ENCODE results near the gene PTGER3.

Gene PTGER3

DNA sequence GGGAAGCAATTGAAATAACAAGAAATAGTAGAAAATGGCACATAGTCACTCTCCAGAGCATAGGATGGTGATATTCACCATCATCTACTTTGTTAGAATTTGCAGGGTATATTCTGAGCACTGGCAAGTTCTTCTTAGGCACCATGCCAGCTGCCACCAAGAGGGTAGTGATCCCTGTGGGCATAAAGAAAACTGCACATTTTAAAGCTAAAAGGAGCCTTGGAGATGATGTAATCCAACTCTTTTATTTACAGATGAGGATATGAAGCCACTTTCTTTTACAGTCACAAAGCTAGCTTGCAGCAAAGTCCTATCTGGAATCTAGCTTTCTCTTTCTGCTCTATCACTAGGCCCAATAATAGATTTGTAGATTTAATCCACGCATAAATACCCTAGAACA is 69.0 kb downstream of the PTGER3 start:
- H3K27ac ChIP-seq (ENCODE audit: low read length), result no peak overlapping the region

DNA sequence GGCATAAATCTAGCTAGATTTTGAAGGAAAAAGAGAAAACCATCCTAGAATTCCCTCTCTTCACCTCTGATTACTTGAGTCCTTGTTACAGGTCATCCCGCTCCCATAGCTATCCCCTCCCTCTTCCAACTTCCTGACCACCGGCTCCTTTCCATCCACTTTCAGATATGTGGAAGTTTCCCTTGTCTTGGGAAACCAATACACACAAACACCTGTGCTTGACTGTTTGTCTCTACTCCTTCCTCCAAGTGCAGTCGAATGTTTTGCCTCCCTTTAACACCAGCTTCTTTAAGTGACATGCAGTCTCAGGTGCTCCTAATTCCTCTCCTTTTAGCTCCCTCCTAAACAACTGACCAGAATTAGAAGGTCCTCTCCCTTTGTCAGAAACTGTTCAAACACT is 70.0 kb downstream of the PTGER3 start:
- H3K36me3 ChIP-seq (ENCODE audit: control insufficient read depth in 1 of 2, insufficient read depth in 2 of 2, low read length in 2 of 2), result no peaks in the 10 kb centered on the region
- no peak overlapping the region for H3K4me3 ChIP-seq (ENCODE audit: low read depth in 1 of 2, low read length in 2 of 2)
- H3K27ac ChIP-seq (ENCODE audit: low read length), result no peak overlapping the region
- H3K4me1 ChIP-seq (ENCODE audit: control insufficient read depth in 1 of 2, insufficient read depth in 2 of 2, low read length in 2 of 2), result no peaks in the 10 kb centered on the region
- H3K9me3 ChIP-seq (ENCODE audit: control insufficient read depth in 1 of 2, low read length in 2 of 2), result no peaks in the 10 kb centered on the region
- no peaks in the 10 kb centered on the region for H3K27me3 ChIP-seq (ENCODE audit: low read depth, low read length)

More for the DNA sequence above, 69.0 kb downstream of the PTGER3 start:
- H3K9me3 ChIP-seq (ENCODE audit: control insufficient read depth in 1 of 2, low read length in 2 of 2), result no peaks in the 10 kb centered on the region
- no peak overlapping the region for H3K4me3 ChIP-seq (ENCODE audit: low read depth in 1 of 2, low read length in 2 of 2)
- H3K4me1 ChIP-seq (ENCODE audit: control insufficient read depth in 1 of 2, insufficient read depth in 2 of 2, low read length in 2 of 2), result no peaks in the 10 kb centered on the region
- H3K27me3 ChIP-seq (ENCODE audit: low read depth, low read length), result no peaks in the 10 kb centered on the region
- no peaks in the 10 kb centered on the region for H3K36me3 ChIP-seq (ENCODE audit: control insufficient read depth in 1 of 2, insufficient read depth in 2 of 2, low read length in 2 of 2)

DNA sequence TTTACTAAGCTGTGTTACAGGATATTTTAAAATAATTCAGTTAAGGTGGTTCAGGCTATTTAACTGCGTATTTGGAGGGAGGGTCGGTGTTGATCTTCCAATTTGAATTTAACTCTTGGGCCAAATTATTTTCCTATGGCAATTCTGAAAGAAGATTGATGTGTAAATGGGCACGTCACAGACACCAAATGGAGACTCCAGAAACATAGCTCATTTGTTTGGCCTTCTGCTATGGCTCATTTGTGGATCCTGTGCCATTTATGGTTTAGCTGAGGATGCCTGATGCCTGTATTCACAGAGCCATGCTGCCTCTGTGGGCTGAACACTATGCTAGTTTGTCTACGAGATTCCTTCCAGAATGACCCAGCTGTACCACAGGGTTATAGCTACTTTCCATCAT is 70.6 kb downstream of the PTGER3 start:
- no peak overlapping the region for H3K4me3 ChIP-seq (ENCODE audit: low read depth in 1 of 2, low read length in 2 of 2)
- no peaks in the 10 kb centered on the region for H3K36me3 ChIP-seq (ENCODE audit: control insufficient read depth in 1 of 2, insufficient read depth in 2 of 2, low read length in 2 of 2)
- no peaks in the 10 kb centered on the region for H3K27me3 ChIP-seq (ENCODE audit: low read depth, low read length)
- H3K9me3 ChIP-seq (ENCODE audit: control insufficient read depth in 1 of 2, low read length in 2 of 2), result no peaks in the 10 kb centered on the region
- H3K27ac ChIP-seq (ENCODE audit: low read length), result no peak overlapping the region
- H3K4me1 ChIP-seq (ENCODE audit: control insufficient read depth in 1 of 2, insufficient read depth in 2 of 2, low read length in 2 of 2), result no peaks in the 10 kb centered on the region

DNA sequence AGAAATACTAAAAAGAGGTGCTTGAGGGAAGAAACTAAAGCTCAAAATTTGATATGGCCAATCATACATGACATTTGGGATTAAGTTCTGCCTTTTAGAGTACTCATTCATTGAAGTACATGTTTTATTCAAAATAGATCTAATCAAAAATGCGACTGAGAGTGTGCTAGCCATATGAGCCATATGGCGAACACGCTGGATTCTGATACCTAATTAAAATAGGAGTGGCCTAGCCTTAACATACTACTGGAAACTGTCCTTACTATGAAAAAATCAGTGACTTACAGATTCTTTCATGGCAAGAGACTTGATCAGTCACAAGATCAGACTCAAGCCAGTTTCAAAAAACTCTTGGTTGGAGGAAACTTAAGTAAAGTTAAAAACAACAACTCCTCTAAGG is 73.9 kb downstream of the PTGER3 start:
- no peaks in the 10 kb centered on the region for H3K36me3 ChIP-seq (ENCODE audit: control insufficient read depth in 1 of 2, insufficient read depth in 2 of 2, low read length in 2 of 2)
- no peak overlapping the region for H3K4me3 ChIP-seq (ENCODE audit: low read depth in 1 of 2, low read length in 2 of 2)
- H3K27ac ChIP-seq (ENCODE audit: low read length), result no peak overlapping the region
- no peaks in the 10 kb centered on the region for H3K27me3 ChIP-seq (ENCODE audit: low read depth, low read length)
- no peaks in the 10 kb centered on the region for H3K9me3 ChIP-seq (ENCODE audit: control insufficient read depth in 1 of 2, low read length in 2 of 2)
- H3K4me1 ChIP-seq (ENCODE audit: control insufficient read depth in 1 of 2, insufficient read depth in 2 of 2, low read length in 2 of 2), result no peaks in the 10 kb centered on the region

DNA sequence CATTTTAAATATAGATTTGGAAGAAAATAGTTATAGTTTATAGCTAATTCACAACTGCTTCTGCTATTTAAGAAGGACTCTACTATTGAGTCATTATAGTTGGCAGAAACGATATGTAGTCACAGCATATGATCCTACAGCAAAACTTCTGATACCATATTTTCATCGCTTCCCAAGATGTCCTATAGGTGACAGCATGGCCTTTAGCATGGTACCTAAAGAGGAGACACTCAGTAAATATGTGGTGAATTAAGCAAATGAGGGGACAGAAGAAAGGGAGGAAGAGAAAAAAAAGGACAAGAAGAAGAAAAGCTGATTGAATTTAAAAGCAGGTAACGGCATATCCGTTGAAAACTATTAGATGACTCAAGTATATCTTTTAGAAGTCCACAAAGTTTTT is 77.2 kb downstream of the PTGER3 start:
- H3K4me1 ChIP-seq (ENCODE audit: control insufficient read depth in 1 of 2, insufficient read depth in 2 of 2, low read length in 2 of 2), result no peaks in the 10 kb centered on the region
- no peaks in the 10 kb centered on the region for H3K36me3 ChIP-seq (ENCODE audit: control insufficient read depth in 1 of 2, insufficient read depth in 2 of 2, low read length in 2 of 2)

DNA sequence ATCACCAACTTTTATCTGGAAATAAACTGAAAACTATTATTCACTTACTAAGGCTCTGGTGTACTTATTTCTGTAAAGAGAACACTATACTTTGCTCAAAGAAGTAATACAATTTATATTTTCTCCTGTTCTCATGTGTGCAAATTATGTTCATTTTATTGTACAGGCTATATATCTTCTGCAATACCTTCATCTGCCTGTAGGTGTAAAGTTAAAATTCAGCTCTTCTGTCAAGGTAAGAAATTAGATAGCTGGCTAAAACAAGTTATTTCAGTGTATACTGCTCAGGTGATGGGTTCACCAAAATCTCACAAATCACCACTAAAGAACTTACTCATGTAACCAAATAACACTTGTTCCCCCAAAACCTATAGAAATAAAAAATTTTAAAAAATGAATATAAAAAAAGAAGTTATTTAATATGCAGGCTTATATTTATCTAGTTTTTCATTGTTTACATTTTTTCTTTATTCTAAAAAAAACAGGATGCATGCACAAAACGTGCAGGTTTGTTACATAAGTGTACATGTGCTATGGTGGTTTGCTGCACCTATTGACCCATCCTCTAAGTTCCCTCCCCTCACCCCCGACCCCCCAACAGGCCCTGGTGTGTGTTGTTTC is 81.5 kb downstream of the PTGER3 start:
- Histone ChIP-seq H3K9me3 (ENCODE audit: control insufficient read depth in 1 of 2, low read length in 2 of 2) (no peaks in the 10 kb centered on the region), H3K36me3 (ENCODE audit: control insufficient read depth in 1 of 2, insufficient read depth in 2 of 2, low read length in 2 of 2) (no peaks in the 10 kb centered on the region), H3K4me1 (ENCODE audit: control insufficient read depth in 1 of 2, insufficient read depth in 2 of 2, low read length in 2 of 2) (no peaks in the 10 kb centered on the region), H3K4me3 (ENCODE audit: low read depth in 1 of 2, low read length in 2 of 2) (no peak overlapping the region), H3K27me3 (ENCODE audit: low read depth, low read length) (no peaks in the 10 kb centered on the region), H3K27ac (ENCODE audit: low read length) (no peak overlapping the region)

More for the DNA sequence above, 77.2 kb downstream of the PTGER3 start:
- no peak overlapping the region for H3K4me3 ChIP-seq (ENCODE audit: low read depth in 1 of 2, low read length in 2 of 2)
- no peaks in the 10 kb centered on the region for H3K27me3 ChIP-seq (ENCODE audit: low read depth, low read length)
- H3K27ac ChIP-seq (ENCODE audit: low read length), result no peak overlapping the region
- no peaks in the 10 kb centered on the region for H3K9me3 ChIP-seq (ENCODE audit: control insufficient read depth in 1 of 2, low read length in 2 of 2)

DNA sequence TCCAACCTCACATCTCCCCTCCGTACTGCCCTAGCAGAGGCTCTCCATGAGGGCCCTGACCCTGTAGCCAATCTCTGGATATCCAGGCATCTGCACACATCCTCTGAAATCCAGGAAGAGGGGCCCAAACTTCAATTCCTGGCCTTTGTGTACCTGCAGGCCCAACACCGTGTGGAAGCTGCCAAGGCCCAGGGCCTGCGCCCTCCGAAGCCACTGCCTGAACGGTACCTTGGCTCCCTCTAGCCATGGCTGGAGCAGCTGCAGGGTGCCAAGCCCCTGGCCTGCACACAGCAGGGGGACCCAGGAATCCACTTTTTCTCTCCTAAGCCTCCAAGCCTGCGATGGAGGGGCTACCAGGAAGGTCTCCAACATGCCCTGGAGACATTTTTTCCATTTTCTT is 84.2 kb downstream of the PTGER3 start:
- Histone ChIP-seq H3K27ac (ENCODE audit: low read length) (no peak overlapping the region), H3K4me3 (ENCODE audit: low read depth in 1 of 2, low read length in 2 of 2) (no peak overlapping the region)

DNA sequence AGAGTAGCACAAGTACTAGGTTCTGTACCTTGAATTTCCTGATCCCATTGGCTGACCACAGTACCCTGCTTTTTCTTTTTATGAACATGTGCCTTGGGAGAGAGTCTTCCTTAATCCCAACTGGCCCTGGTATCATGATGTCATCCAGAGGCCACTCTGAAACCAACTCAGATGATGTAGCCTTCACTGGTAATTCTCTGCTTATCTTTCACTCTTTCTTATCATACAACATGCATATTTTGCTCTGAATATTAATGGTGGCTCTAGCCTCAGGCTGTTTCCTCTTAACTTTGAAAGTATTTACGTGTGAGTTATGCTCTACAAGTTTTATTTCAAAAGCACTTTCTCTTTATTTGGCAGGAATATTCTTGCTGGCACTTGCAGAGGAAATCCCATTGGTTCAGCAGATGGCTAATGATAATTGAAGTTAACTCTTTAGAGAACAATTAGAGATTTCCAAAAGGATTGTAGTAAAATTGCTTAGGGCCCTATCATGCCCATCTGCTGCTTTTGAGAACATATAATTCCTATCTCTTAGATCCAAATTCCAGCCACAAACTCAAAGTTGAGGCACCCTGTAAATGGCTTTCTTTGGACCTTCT is 86.1 kb downstream of the PTGER3 start:
- Histone ChIP-seq H3K4me1 (ENCODE audit: control insufficient read depth in 1 of 2, insufficient read depth in 2 of 2, low read length in 2 of 2) (no peaks in the 10 kb centered on the region), H3K36me3 (ENCODE audit: control insufficient read depth in 1 of 2, insufficient read depth in 2 of 2, low read length in 2 of 2) (no peaks in the 10 kb centered on the region), H3K4me3 (ENCODE audit: low read depth in 1 of 2, low read length in 2 of 2) (no peak overlapping the region), H3K27ac (ENCODE audit: low read length) (no peak overlapping the region), H3K27me3 (ENCODE audit: low read depth, low read length) (no peaks in the 10 kb centered on the region), H3K9me3 (ENCODE audit: control insufficient read depth in 1 of 2, low read length in 2 of 2) (no peaks in the 10 kb centered on the region)

More for the DNA sequence above, 84.2 kb downstream of the PTGER3 start:
- H3K27me3 ChIP-seq (ENCODE audit: low read depth, low read length), result no peaks in the 10 kb centered on the region
- no peaks in the 10 kb centered on the region for H3K9me3 ChIP-seq (ENCODE audit: control insufficient read depth in 1 of 2, low read length in 2 of 2)
- H3K36me3 ChIP-seq (ENCODE audit: control insufficient read depth in 1 of 2, insufficient read depth in 2 of 2, low read length in 2 of 2), result no peaks in the 10 kb centered on the region
- no peaks in the 10 kb centered on the region for H3K4me1 ChIP-seq (ENCODE audit: control insufficient read depth in 1 of 2, insufficient read depth in 2 of 2, low read length in 2 of 2)

DNA sequence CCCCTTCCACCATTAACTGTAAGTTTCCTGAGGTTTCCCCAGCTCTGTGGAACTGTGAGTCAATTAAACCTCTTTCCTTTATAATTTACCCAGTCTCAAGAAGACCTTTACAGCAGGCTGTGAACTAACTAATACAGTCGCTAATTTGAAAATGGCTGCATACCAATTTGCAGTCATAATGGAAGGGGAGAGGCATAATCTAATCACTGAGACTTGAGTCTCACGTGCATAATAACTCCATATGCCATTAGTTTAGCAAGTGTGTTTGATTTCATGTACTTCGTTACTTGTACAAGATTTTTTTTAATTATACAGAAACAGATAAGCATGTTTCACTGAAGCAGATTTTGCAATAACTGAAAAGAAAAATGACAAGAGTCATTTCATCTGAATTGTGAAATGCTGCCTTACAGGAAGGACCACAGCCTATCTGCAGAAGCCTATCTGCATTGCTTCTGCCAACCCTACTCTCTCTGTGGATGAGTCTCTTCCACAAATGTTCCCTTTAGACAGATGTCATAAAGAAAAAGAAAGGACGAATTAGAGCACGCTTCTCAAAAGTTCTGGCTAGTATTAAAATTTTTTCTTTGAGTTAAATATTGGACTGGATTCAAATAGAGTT is 99.1 kb downstream of the PTGER3 start:
- H3K36me3 ChIP-seq (ENCODE audit: control insufficient read depth in 1 of 2, insufficient read depth in 2 of 2, low read length in 2 of 2), result no peaks in the 10 kb centered on the region
- no peak overlapping the region for H3K27ac ChIP-seq (ENCODE audit: low read length)
- no peaks in the 10 kb centered on the region for H3K27me3 ChIP-seq (ENCODE audit: low read depth, low read length)
- H3K4me1 ChIP-seq (ENCODE audit: control insufficient read depth in 1 of 2, insufficient read depth in 2 of 2, low read length in 2 of 2), result no peaks in the 10 kb centered on the region
- H3K4me3 ChIP-seq (ENCODE audit: low read depth in 1 of 2, low read length in 2 of 2), result no peak overlapping the region
- H3K9me3 ChIP-seq (ENCODE audit: control insufficient read depth in 1 of 2, low read length in 2 of 2), result no peaks in the 10 kb centered on the region

DNA sequence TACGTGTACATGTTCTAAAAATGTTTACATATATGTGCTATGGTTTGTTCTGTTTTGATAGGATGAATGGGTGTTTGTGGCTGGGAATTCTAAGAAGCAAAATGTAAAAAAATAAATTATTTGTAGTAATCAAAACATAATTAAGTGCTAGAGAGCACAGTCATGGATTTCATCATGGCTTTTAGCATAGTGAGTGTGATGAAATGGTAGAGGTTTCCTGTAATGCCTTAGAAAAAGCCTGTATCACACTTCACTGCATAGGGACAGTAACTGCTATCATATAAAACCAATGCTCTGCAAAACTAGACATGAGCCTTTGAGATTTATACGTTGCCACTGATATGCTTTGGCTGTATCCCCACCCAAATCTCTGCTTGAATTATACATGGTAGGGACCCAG is 99.8 kb downstream of the PTGER3 start:
- no peak overlapping the region for H3K27ac ChIP-seq (ENCODE audit: low read length)
- H3K9me3 ChIP-seq (ENCODE audit: control insufficient read depth in 1 of 2, low read length in 2 of 2), result no peaks in the 10 kb centered on the region
- H3K36me3 ChIP-seq (ENCODE audit: control insufficient read depth in 1 of 2, insufficient read depth in 2 of 2, low read length in 2 of 2), result no peaks in the 10 kb centered on the region
- H3K4me1 ChIP-seq (ENCODE audit: control insufficient read depth in 1 of 2, insufficient read depth in 2 of 2, low read length in 2 of 2), result no peaks in the 10 kb centered on the region
- no peak overlapping the region for H3K4me3 ChIP-seq (ENCODE audit: low read depth in 1 of 2, low read length in 2 of 2)
- H3K27me3 ChIP-seq (ENCODE audit: low read depth, low read length), result no peaks in the 10 kb centered on the region

DNA sequence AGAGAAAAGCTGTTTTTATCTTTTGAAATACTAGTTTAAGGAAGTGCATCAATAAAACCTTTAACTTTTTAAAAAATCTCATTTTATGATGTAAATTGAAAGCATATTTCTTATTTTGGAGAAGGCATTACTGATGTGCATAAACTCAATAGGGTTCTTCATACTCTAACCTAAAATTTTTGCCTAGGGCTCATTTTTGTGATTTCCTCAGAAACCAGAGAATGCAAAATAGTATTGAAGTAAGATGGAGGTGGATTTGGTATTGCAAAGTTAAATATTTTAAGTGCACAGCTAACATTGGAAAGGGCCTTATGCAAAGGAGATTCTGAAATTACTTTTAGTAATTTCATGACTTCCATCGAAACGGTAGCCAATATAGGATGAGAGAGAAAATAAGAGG is 101.9 kb downstream of the PTGER3 start:
- no peaks in the 10 kb centered on the region for H3K9me3 ChIP-seq (ENCODE audit: control insufficient read depth in 1 of 2, low read length in 2 of 2)
- H3K27ac ChIP-seq (ENCODE audit: low read length), result no peak overlapping the region
- H3K27me3 ChIP-seq (ENCODE audit: low read depth, low read length), result no peaks in the 10 kb centered on the region
- H3K36me3 ChIP-seq (ENCODE audit: control insufficient read depth in 1 of 2, insufficient read depth in 2 of 2, low read length in 2 of 2), result no peaks in the 10 kb centered on the region
- no peaks in the 10 kb centered on the region for H3K4me1 ChIP-seq (ENCODE audit: control insufficient read depth in 1 of 2, insufficient read depth in 2 of 2, low read length in 2 of 2)
- H3K4me3 ChIP-seq (ENCODE audit: low read depth in 1 of 2, low read length in 2 of 2), result no peak overlapping the region

DNA sequence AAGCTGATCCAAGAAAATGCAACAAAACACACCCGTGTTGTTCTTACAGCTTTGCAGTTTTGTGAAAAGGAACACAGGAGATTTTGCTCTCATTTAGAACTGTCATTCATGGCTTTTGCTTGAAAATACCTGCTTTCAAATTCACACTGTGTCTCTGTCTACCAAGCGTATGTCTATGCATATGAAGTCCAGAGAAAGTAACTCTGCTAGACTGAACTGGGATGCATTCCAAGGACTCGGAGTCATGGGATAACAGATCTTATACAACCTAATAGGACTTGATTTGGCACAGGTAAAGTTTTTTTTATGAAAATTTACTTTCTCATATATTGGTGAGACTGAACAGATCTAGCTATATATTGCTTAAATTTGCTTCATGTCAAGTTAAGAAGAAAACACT is 102.4 kb downstream of the PTGER3 start:
- Histone ChIP-seq H3K9me3 (ENCODE audit: control insufficient read depth in 1 of 2, low read length in 2 of 2) (no peaks in the 10 kb centered on the region), H3K4me3 (ENCODE audit: low read depth in 1 of 2, low read length in 2 of 2) (no peak overlapping the region), H3K27ac (ENCODE audit: low read length) (no peak overlapping the region), H3K27me3 (ENCODE audit: low read depth, low read length) (no peaks in the 10 kb centered on the region), H3K4me1 (ENCODE audit: control insufficient read depth in 1 of 2, insufficient read depth in 2 of 2, low read length in 2 of 2) (no peaks in the 10 kb centered on the region), H3K36me3 (ENCODE audit: control insufficient read depth in 1 of 2, insufficient read depth in 2 of 2, low read length in 2 of 2) (no peaks in the 10 kb centered on the region)

Measured in muscle layer of duodenum (tissue), 2 donors.